K562 (cell line): ENCODE results near the gene NTRK2. TPM values are rescaled to one million over a fixed set of nuclear protein-coding genes. Genes with fewer than 3 reads are reported as not detected.

Experiments
- ATAC-seq: fragments of 200-7000 bp; cut with Tn5 transposase; 3 replicates; pipeline ENCODE4 v1.9.1; 2020; ENCODE audit warnings: moderate library complexity
- BruUV-seq: library from RNA; stranded (reverse); fragments of 400-500 nt; replicated peaks from 2 replicates; lab custom pipeline; 2021; lab: Mats Ljungman, UMichigan
- CTCF ChIA-PET: fragments of 300-600 bp; formaldehyde crosslinking; extraction: SDS; loops from one replicate; lab custom pipeline; 2021; ENCODE audit warnings: low intra/inter-chr PET ratio; lab: Yijun Ruan, JAX
- POLR2A ChIA-PET: fragments of 300-600, 350-650 bp; sonication (Branson Sonifier 250); formaldehyde crosslinking; extraction: SDS; loops from one replicate; lab custom pipeline; 2021; ENCODE audit warnings: antibody characterized with exemption, inconsistent platforms; lab: Yijun Ruan, JAX
- DNase-seq, 4 experiments: peaks; one replicate each; pipeline versions ENCODE4 v3.0.0 to v3.0.0-alpha.2; 2011 to 2018; ENCODE audit warnings: low spot score in 3 of 4, mixed read lengths in 3 of 4; ENCODE audit errors: extremely low read depth in 1 of 4
- FAIRE-seq: peaks from 2 replicates; lab custom pipeline; 2011; peaks lifted over from hg19 to GRCh38; lab: Jason Lieb, UNC
- H2AFZ ChIP-seq: 2 replicates; pipeline ENCODE4 v1.6.0; 2011; ENCODE audit warnings: low read depth, low read length, control low read depth, inconsistent platforms
- H3K27ac ChIP-seq: fragments of 200-600 bp; 3 replicates; pipeline ENCODE4 v1.8.0; 2011; ENCODE audit warnings: low read depth, mild to moderate bottlenecking, control low read depth, inconsistent platforms, low read length, moderate library complexity, mixed read lengths; ENCODE audit errors: extremely low read depth
- H3K27me3 ChIP-seq, 2 experiments: fragments of 300-600 bp in 1 of 2; 2 replicates in 1 of 2; 3 replicates in 1 of 2; pipeline versions ENCODE4 v1.6.0 to v1.8.0; 2011; ENCODE audit warnings: inconsistent platforms in 2 of 2, low read length in 2 of 2, mild to moderate bottlenecking in 1 of 2, mixed read lengths in 1 of 2, moderate library complexity in 1 of 2; ENCODE audit not compliant: control insufficient read depth in 2 of 2, insufficient read depth in 2 of 2
- H3K36me3 ChIP-seq: fragments of 300-600 bp; 3 replicates; pipeline ENCODE4 v1.8.0; 2011; ENCODE audit warnings: mild to moderate bottlenecking, low read length, inconsistent platforms; ENCODE audit not compliant: control insufficient read depth, insufficient read depth
- H3K4me1 ChIP-seq, 2 experiments: fragments of 200-600 bp in 1 of 2; replicated peaks in 1 of 2; 2 replicates in 1 of 2; 3 replicates in 1 of 2; pipeline versions ENCODE4 v1.5.1 to v1.8.0; 2011; ENCODE audit warnings: inconsistent platforms in 2 of 2, low read length in 2 of 2, mild to moderate bottlenecking in 1 of 2, mixed read lengths in 1 of 2, moderate library complexity in 1 of 2; ENCODE audit not compliant: control insufficient read depth in 2 of 2, insufficient read depth in 2 of 2
- H3K4me2 ChIP-seq: 2 replicates; pipeline ENCODE4 v1.6.1; 2011; ENCODE audit warnings: low read length, control low read depth, inconsistent platforms, mixed read lengths; ENCODE audit not compliant: insufficient read depth
- H3K4me3 ChIP-seq: fragments of 200-600 bp; sonication (generic), shearing (Covaris generic); 2 replicates; pipeline ENCODE4 v1.5.1; 2016; ENCODE audit warnings: control low read depth, inconsistent platforms
- H3K79me2 ChIP-seq: fragments of 200-600 bp; 3 replicates; pipeline ENCODE4 v1.8.0; 2011; ENCODE audit warnings: low read length, inconsistent platforms; ENCODE audit not compliant: control insufficient read depth, insufficient read depth
- H3K9ac ChIP-seq, 2 experiments: 2 replicates each; pipeline versions ENCODE4 v1.6.0 to v1.6.1; 2011; ENCODE audit warnings: low read depth in 2 of 2, low read length in 2 of 2, control low read depth in 1 of 2, inconsistent platforms in 1 of 2, mild to moderate bottlenecking in 1 of 2, mixed read lengths in 1 of 2; ENCODE audit not compliant: insufficient read depth in 1 of 2
- H3K9me1 ChIP-seq: one replicate; pipeline ENCODE4 v1.6.0; 2011; ENCODE audit warnings: inconsistent platforms, mild to moderate bottlenecking, low read length, moderate library complexity; ENCODE audit not compliant: control insufficient read depth, insufficient read depth
- H3K9me3 ChIP-seq: replicated peaks from 2 replicates; pipeline ENCODE4 v1.5.1; 2011; ENCODE audit warnings: low read depth, low read length, inconsistent platforms; ENCODE audit not compliant: control insufficient read depth, insufficient read depth
- H4K20me1 ChIP-seq: replicated peaks from 2 replicates; pipeline ENCODE4 v1.6.1; 2011; ENCODE audit warnings: low read length, inconsistent platforms, mixed read lengths; ENCODE audit not compliant: control insufficient read depth, insufficient read depth
- CBX1 ChIP-seq: sonication (generic); IDR thresholded peaks from 2 replicates; pipeline ENCODE4 v1.6.1; 2016; ENCODE audit warnings: antibody characterized with exemption, low read depth, mild to moderate bottlenecking
- CREM ChIP-seq: IDR thresholded peaks from 2 replicates; pipeline ENCODE4 v1.6.1; 2014; ENCODE audit warnings: antibody characterized with exemption, low read depth
- ELK3 ChIP-seq: fragments of 450-650 bp; formaldehyde crosslinking; IDR thresholded peaks from 2 replicates; pipeline ENCODE4 v1.4.0; 2020; ENCODE audit warnings: mild to moderate bottlenecking
- ETV6 ChIP-seq, 3 experiments: fragments of 150-350 bp in 1 of 3; sonication (generic) in 1 of 3; formaldehyde crosslinking in 1 of 3; IDR thresholded peaks; 2 replicates each; pipeline versions ENCODE4 v1.6.1 to v1.8.0; 2014 to 2022; ENCODE audit warnings: borderline replicate concordance in 2 of 3, low read depth in 2 of 3, antibody characterized with exemption in 1 of 3, low read length in 1 of 3, mild to moderate bottlenecking in 1 of 3, missing genetic modification reagents in 1 of 3
- FOXJ2 ChIP-seq: fragments of 200-800 bp; sonication (Bioruptor generic); IDR thresholded peaks from 2 replicates; pipeline ENCODE4 v1.6.1; 2016; ENCODE audit warnings: missing genetic modification characterization, missing compliant biosample characterization
- MCM2 ChIP-seq: fragments of 450-650 bp; IDR thresholded peaks from 2 replicates; pipeline ENCODE4 v1.6.1; 2017; ENCODE audit warnings: low read depth, mild to moderate bottlenecking
- MXI1 ChIP-seq: IDR thresholded peaks from 2 replicates; pipeline ENCODE4 v1.6.1; 2011; ENCODE audit warnings: low read depth, mild to moderate bottlenecking, improper control_type of control experiment, low read length
- PPARD ChIP-seq: fragments of 250-450 bp; sonication (Bioruptor Pico); IDR thresholded peaks from 2 replicates; pipeline ENCODE4 v1.8.0; 2022; ENCODE audit warnings: inconsistent platforms, mild to moderate bottlenecking, moderate library complexity
- SMARCB1 ChIP-seq: IDR thresholded peaks from 2 replicates; pipeline ENCODE4 v1.6.1; 2011; ENCODE audit warnings: improper control_type of control experiment, low read depth; ENCODE audit not compliant: insufficient read length
- TRIM25 ChIP-seq: fragments of 450-650 bp; IDR thresholded peaks from 2 replicates; pipeline ENCODE4 v1.7.0; 2016; ENCODE audit warnings: borderline replicate concordance
- ZC3H11A ChIP-seq: IDR thresholded peaks from 2 replicates; pipeline ENCODE4 v1.6.1; 2012; ENCODE audit warnings: low read depth, low read length, improper control_type of control experiment
- ZFP91 ChIP-seq: sonication (generic); formaldehyde crosslinking; IDR thresholded peaks from 2 replicates; pipeline ENCODE4 v1.8.0; 2022; ENCODE audit warnings: mild to moderate bottlenecking, missing genetic modification reagents
- ZFPM2 ChIP-seq: fragments of 250-450 bp; sonication (Bioruptor Pico); IDR thresholded peaks from 2 replicates; pipeline ENCODE4 v1.5.1; 2022; ENCODE audit warnings: mild to moderate bottlenecking
- ZNF23 ChIP-seq: fragments of 250-450 bp; sonication (Bioruptor Pico); IDR thresholded peaks from 2 replicates; pipeline ENCODE4 v1.4.0; 2020; ENCODE audit warnings: mild to moderate bottlenecking
- ZNF740 ChIP-seq, 3 experiments: fragments of 200-800 bp in 1 of 3; sonication (Bioruptor generic) in 1 of 3; sonication (generic) in 1 of 3; formaldehyde crosslinking in 1 of 3; IDR thresholded peaks; 2 replicates each; pipeline versions ENCODE4 v1.6.1 to v1.8.0; 2016 to 2022; ENCODE audit warnings: mild to moderate bottlenecking in 2 of 3, missing compliant biosample characterization in 2 of 3, missing genetic modification characterization in 2 of 3, missing genetic modification reagents in 1 of 3
- ZNF778 ChIP-seq: fragments of 450-650 bp; formaldehyde crosslinking; IDR thresholded peaks from 2 replicates; pipeline ENCODE4 v1.4.0; 2020; ENCODE audit warnings: mild to moderate bottlenecking, moderate library complexity
- WGBS: fragments of 100-300 bp; shearing (Covaris generic); methylation state at CpG from one replicate; pipeline ENCODE4 v1.1.6; 2016; ENCODE audit warnings: low coverage, mixed read lengths; ENCODE audit not compliant: insufficient coverage; ENCODE audit errors: missing lambda C conversion rate; 5-methylcytosine and 5-hydroxymethylcytosine counted together
- in situ Hi-C: fragments of 300-500 bp; cut with MboI; formaldehyde crosslinking; loops from 4 replicates; pipeline ENCODE4 v1.15.0; 2018; ENCODE audit warnings: inconsistent platforms, mixed read lengths
- intact Hi-C: fragments of 100-400 bp; cut with micrococcal nuclease; formaldehyde crosslinking; loops from 2 replicates; pipeline ENCODE4 v1.14.2; 2022
- polyA plus RNA-seq, 8 experiments: library from polyadenylated mRNA; depleted of rRNA in 4 of 8; stranded (reverse) in 5 of 8; unstranded in 3 of 8; fragments of >200 nt; fragmentation: Nextera tagmentation in 2 of 8; fragmentation: Illumina TruSeq in 1 of 8; extraction: Ambion mirVana in 2 of 8; extraction: Trizol in 1 of 8; gene quantifications; 2 replicates each; pipeline versions ENCODE4 v1.2.1 to v1.2.3, GENCODE V29; 2011 to 2014; ENCODE audit warnings: inconsistent platforms in 1 of 8, missing spikeins in 1 of 8
- total RNA-seq, 7 experiments: library from RNA; depleted of rRNA in 6 of 7; stranded (reverse); fragments of >200 nt in 6 of 7; fragmentation: Illumina TruSeq in 2 of 7; extraction: Trizol in 2 of 7; gene quantifications; 2 replicates each; pipeline versions ENCODE4 v1.2.1 to v1.2.3, GENCODE V29; 2011 to 2021; ENCODE audit warnings: low replicate concordance in 1 of 7

The NTRK2 gene
- total and polyA plus RNA-seq, 9 of the 15 experiments (the other 6 are each of a cell fraction or from before 2014, with no cell fraction given) = not detected

GRCh38 chr9:84969084-84969483 lies 299.6 kb downstream of the NTRK2 start:
- POLR2A ChIA-PET = no interaction called here
- no peaks in the 10 kb centered on the region for H3K36me3 ChIP-seq
- TF ChIP-seq ETV6 (IDR thresholded peaks at IDR 0.05; ENCODE audit: borderline replicate concordance in 1 of 2, low read depth in 2 of 2, low read length in 1 of 2) = no peak
- no peak for TF ChIP-seq ETV6 (CRISPR knock-in tag; IDR thresholded peaks at IDR 0.05; ENCODE audit: borderline replicate concordance)
- no peak for TF ChIP-seq MXI1
- no peak for TF ChIP-seq CBX1
- TF ChIP-seq ZFP91 (CRISPR knock-in tag) = no peak
- no peak for TF ChIP-seq FOXJ2 (tag)
- no peak for TF ChIP-seq ZNF778 (CRISPR knock-in tag)
- no peak for TF ChIP-seq ZC3H11A
- TF ChIP-seq TRIM25 = no peak
- TF ChIP-seq PPARD (CRISPR knock-in tag) = no peak
- no peak for TF ChIP-seq ZNF740 (CRISPR knock-in tag; IDR thresholded peaks at IDR 0.05)
- no peak for TF ChIP-seq ZNF740 (tag; IDR thresholded peaks at IDR 0.05)
- TF ChIP-seq MCM2 = no peak
- TF ChIP-seq CREM = no peak
- TF ChIP-seq ELK3 (CRISPR knock-in tag) = no peak
- no peak for TF ChIP-seq SMARCB1
- TF ChIP-seq ZFPM2 (CRISPR knock-in tag) = no peak
- no peak for TF ChIP-seq ZNF23 (CRISPR knock-in tag)

More at GRCh38 chr9:84969084-84969483, 299.6 kb downstream of the NTRK2 start:
- in situ Hi-C loops (loop anchor here (25.0 kb wide), 1 partner anchor 557 kb away; no protein-coding TSS in a partner anchor), intact Hi-C loops (no loop called here)
- no TSS peak for BruUV-seq
- FAIRE-seq (no peak), ATAC-seq (no peak), DNase-seq (no peak)
- no peaks in the 10 kb centered on the region for H3K4me1 ChIP-seq
- H3K4me2 ChIP-seq = no peak overlapping the region
- H3K4me3 ChIP-seq = no peak overlapping the region
- H4K20me1 ChIP-seq = no peaks in the 10 kb centered on the region
- no peaks in the 10 kb centered on the region for H3K9me1 ChIP-seq
- no peaks in the 10 kb centered on the region for H3K79me2 ChIP-seq
- 0% methylated on average over 4 of the region's 4 CpGs for WGBS
- no peak overlapping the region for H3K27ac ChIP-seq
- no peak overlapping the region for H2AFZ ChIP-seq
- CTCF ChIA-PET = no interaction called here
- H3K27me3 ChIP-seq = no peaks in the 10 kb centered on the region
- no peak overlapping the region for H3K9ac ChIP-seq
- H3K9me3 ChIP-seq = no peaks in the 10 kb centered on the region
